HepG2 (cell line): ENCODE results near the gene CLEC16A. TPM values are rescaled to one million over a fixed set of nuclear protein-coding genes. Genes with fewer than 3 reads are reported as not detected.

Experiments used
- ASH2L ChIP-seq: fragments of 300-600, 200-600 bp; sonication (generic); IDR thresholded peaks from 2 replicates; pipeline ENCODE4 v1.7.0; 2017; ENCODE audit warnings: low read depth, mild to moderate bottlenecking, moderate library complexity, mixed read lengths, low read length; ENCODE audit not compliant: insufficient read length
- CENPX ChIP-seq: sonication (generic); formaldehyde crosslinking; IDR thresholded peaks from 2 replicates; pipeline ENCODE4 v1.9.0; 2021; ENCODE audit warnings: mild to moderate bottlenecking, missing genetic modification reagents, moderate library complexity
- DMAP1 ChIP-seq: IDR thresholded peaks from 2 replicates; pipeline ENCODE4 v1.6.1; 2016
- DZIP1 ChIP-seq: sonication (generic); formaldehyde crosslinking; IDR thresholded peaks from 2 replicates; pipeline ENCODE4 v1.5.0; 2020; ENCODE audit warnings: mild to moderate bottlenecking, missing genetic modification reagents
- FOXK2 ChIP-seq: fragments of 450-650 bp; IDR thresholded peaks from 2 replicates; pipeline ENCODE4 v1.6.1; 2016
- HCFC1 ChIP-seq: fragments of 150-350 bp; IDR thresholded peaks from 2 replicates; pipeline ENCODE4 v1.6.1; 2014; ENCODE audit warnings: low read depth, low read length
- NCOA5 ChIP-seq: sonication (generic); formaldehyde crosslinking; IDR thresholded peaks from 2 replicates; pipeline ENCODE4 v1.4.0; 2020; ENCODE audit warnings: missing genetic modification reagents
- TRIM22 ChIP-seq: fragments of 450-650 bp; IDR thresholded peaks from 2 replicates; pipeline ENCODE4 v1.6.1; 2017
- ZEB1 ChIP-seq: IDR thresholded peaks from 2 replicates; pipeline ENCODE4 v1.6.1; 2012; ENCODE audit warnings: mild to moderate bottlenecking, low read depth, inconsistent platforms; ENCODE audit not compliant: insufficient replicate concordance
- ZGPAT ChIP-seq: IDR thresholded peaks from 2 replicates; pipeline ENCODE4 v1.6.1; 2016; ENCODE audit warnings: mild to moderate bottlenecking
- ZNF160 ChIP-seq: sonication (generic); formaldehyde crosslinking; IDR thresholded peaks from 2 replicates; pipeline ENCODE4 v1.8.0; 2022; ENCODE audit warnings: mild to moderate bottlenecking, inconsistent platforms, missing genetic modification reagents
- ZNF20 ChIP-seq: sonication (generic); formaldehyde crosslinking; IDR thresholded peaks from 2 replicates; pipeline ENCODE4 v1.4.0; 2020; ENCODE audit warnings: mild to moderate bottlenecking, moderate library complexity, missing genetic modification reagents
- ZNF274 ChIP-seq: sonication (generic); formaldehyde crosslinking; IDR thresholded peaks from 2 replicates; pipeline ENCODE4 v1.5.1; 2020; ENCODE audit warnings: mild to moderate bottlenecking, missing genetic modification reagents
- ZNF367 ChIP-seq: sonication (generic); formaldehyde crosslinking; IDR thresholded peaks from 2 replicates; pipeline ENCODE4 v1.4.0; 2020; ENCODE audit warnings: missing genetic modification reagents, borderline replicate concordance
- ZNF432 ChIP-seq: sonication (generic); formaldehyde crosslinking; IDR thresholded peaks from 2 replicates; pipeline ENCODE4 v1.5.0; 2020; ENCODE audit warnings: missing genetic modification reagents, mild to moderate bottlenecking, borderline replicate concordance
- ZNF501 ChIP-seq: sonication (generic); formaldehyde crosslinking; IDR thresholded peaks from 2 replicates; pipeline ENCODE4 v1.5.1; 2020; ENCODE audit warnings: mild to moderate bottlenecking, moderate library complexity, missing genetic modification reagents
- ZNF652 ChIP-seq: IDR thresholded peaks from 2 replicates; pipeline ENCODE4 v1.6.1; 2016; ENCODE audit warnings: low read depth, borderline replicate concordance
- ZNF703 ChIP-seq: sonication (generic); formaldehyde crosslinking; IDR thresholded peaks from 2 replicates; pipeline ENCODE4 v1.5.1; 2020; ENCODE audit warnings: missing genetic modification reagents, mild to moderate bottlenecking, moderate library complexity, borderline replicate concordance
- ZNF724P ChIP-seq: sonication (generic); formaldehyde crosslinking; IDR thresholded peaks from 2 replicates; pipeline ENCODE4 v1.8.0; 2022; ENCODE audit warnings: missing genetic modification reagents, borderline replicate concordance
- ZNF800 ChIP-seq: sonication (generic); formaldehyde crosslinking; IDR thresholded peaks from 2 replicates; pipeline ENCODE4 v1.4.0; 2020; ENCODE audit warnings: missing genetic modification reagents
- polyA plus RNA-seq, 8 experiments: library from polyadenylated mRNA; depleted of rRNA in 3 of 8; stranded (reverse) in 7 of 8; unstranded in 1 of 8; fragments of >200 nt; fragmentation: Illumina TruSeq in 4 of 8; extraction: Trizol in 4 of 8; gene quantifications; 2 replicates each; pipeline versions ENCODE4 v1.2.1 to v1.2.3, GENCODE V29; 2011 to 2016; ENCODE audit warnings: low read depth in 4 of 8, missing spikeins in 1 of 8, mixed read lengths in 1 of 8; ENCODE audit not compliant: insufficient read depth in 1 of 8
- total RNA-seq, 5 experiments: library from RNA; depleted of rRNA; stranded (reverse); fragments of >200 nt; fragmentation: Illumina TruSeq; extraction: Trizol; gene quantifications; 2 replicates each; pipeline ENCODE4 v1.2.3, GENCODE V29; 2016; ENCODE audit warnings: low read depth in 1 of 5
- TF ChIP-seq, protein P1 (sequence below): sonication (generic); formaldehyde crosslinking; IDR thresholded peaks from 2 replicates; pipeline ENCODE4 v1.5.0; 2020; ENCODE audit warnings: missing genetic modification reagents, mild to moderate bottlenecking, borderline replicate concordance

Gene CLEC16A
- total and polyA plus RNA-seq, 2 of the 13 experiments (the other 11 are each of a cell fraction or from before 2014, with no cell fraction given): 8.5 to 10.3 TPM

- TF ChIP-seq ZNF501 (no peak), DMAP1 (no peak), ASH2L (peak; percentile 19), ZNF367 (CRISPR knock-in tag) (no peak), HCFC1 (no peak), CENPX (CRISPR knock-in tag) (no peak), ZNF800 (CRISPR knock-in tag) (no peak), ZGPAT (CRISPR knock-in tag) (no peak), ZNF432 (no peak), ZNF703 (CRISPR knock-in tag) (no peak), ZNF160 (CRISPR knock-in tag) (no peak), NCOA5 (CRISPR knock-in tag) (no peak), ZEB1 (no peak), ZNF724P (CRISPR knock-in tag) (no peak), ZNF20 (CRISPR knock-in tag) (no peak), DZIP1 (CRISPR knock-in tag) (no peak), ZNF652 (no peak), FOXK2 (no peak), ZNF274 (CRISPR knock-in tag) (no peak), TRIM22 (no peak)
- TF ChIP-seq, protein P1, sequence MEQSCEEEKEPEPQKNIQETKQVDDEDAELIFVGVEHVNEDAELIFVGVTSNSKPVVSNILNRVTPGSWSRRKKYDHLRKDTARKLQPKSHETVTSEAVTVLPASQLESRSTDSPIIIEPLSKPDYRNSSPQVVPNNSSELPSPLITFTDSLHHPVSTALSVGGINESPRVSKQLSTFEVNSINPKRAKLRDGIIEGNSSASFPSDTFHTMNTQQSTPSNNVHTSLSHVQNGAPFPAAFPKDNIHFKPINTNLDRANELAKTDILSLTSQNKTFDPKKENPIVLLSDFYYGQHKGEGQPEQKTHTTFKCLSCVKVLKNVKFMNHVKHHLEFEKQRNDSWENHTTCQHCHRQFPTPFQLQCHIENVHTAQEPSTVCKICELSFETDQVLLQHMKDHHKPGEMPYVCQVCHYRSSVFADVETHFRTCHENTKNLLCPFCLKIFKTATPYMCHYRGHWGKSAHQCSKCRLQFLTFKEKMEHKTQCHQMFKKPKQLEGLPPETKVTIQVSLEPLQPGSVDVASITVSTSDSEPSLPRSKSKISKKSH (CRISPR knock-in tag): no peak
These were observed 34.6 kb downstream of the CLEC16A start (continued) for GRCh38 chr16:10978871-10979446.
